ENCODE data around the gene OR7G1. TPM values are rescaled to one million over a fixed set of nuclear protein-coding genes. Genes with fewer than 3 reads are reported as not detected.

Gene OR7G1
- total RNA-seq, 1 experiment from 2014 or later = not detected

- no peak overlapping the region for H3K27ac ChIP-seq (ENCODE audit: insufficient read length, low read depth, low read length)
- H3K79me1 ChIP-seq (ENCODE audit: insufficient read depth, low read depth, low read length, poor library complexity, severe bottlenecking) = no peaks in the 10 kb centered on the region
- H2BK5ac ChIP-seq (ENCODE audit: insufficient read length, low read length) = no peak overlapping the region
- H3K4ac ChIP-seq (ENCODE audit: low read depth, low read length) = no peak overlapping the region
- H2BK15ac ChIP-seq (ENCODE audit: low read depth, low read length) = no peak overlapping the region
- H2BK20ac ChIP-seq (ENCODE audit: low read depth, low read length, poor library complexity, severe bottlenecking) = no peak overlapping the region
- no peak overlapping the region for H3K9ac ChIP-seq (ENCODE audit: extremely low read depth, insufficient read length, low read length)
- H4K91ac ChIP-seq (ENCODE audit: insufficient read length, low read depth, low read length) = no peak overlapping the region
- no peak overlapping the region for H3K18ac ChIP-seq (ENCODE audit: insufficient read length, low read depth, low read length)
- H3K27me3 Mint-ChIP-seq (ENCODE audit: low read depth) = peaks cover 11% of the 10 kb centered on the region
- no peak for TF ChIP-seq CTCF (conservative IDR thresholded peaks at IDR 0.05)
- no peak overlapping the region for H4K8ac ChIP-seq (replicated peaks; ENCODE audit: insufficient read length, low read depth, low read length)
- H4K20me1 ChIP-seq (ENCODE audit: control insufficient read depth, insufficient read depth, insufficient read length) = no peaks in the 10 kb centered on the region
- no peak overlapping the region for H3K56ac ChIP-seq (ENCODE audit: insufficient read length, low read depth, low read length)
- H3K27ac Mint-ChIP-seq = no peak overlapping the region
- no peak overlapping the region for H2BK120ac ChIP-seq (ENCODE audit: low read depth, low read length, poor library complexity, severe bottlenecking)
- H3K4me1 ChIP-seq (ENCODE audit: insufficient read depth, low read length) = no peaks in the 10 kb centered on the region
- H2AK5ac ChIP-seq (ENCODE audit: insufficient read length, low read length) = no peak overlapping the region
- no peaks in the 10 kb centered on the region for H3K79me2 ChIP-seq (ENCODE audit: insufficient read depth, low read length)
- H3K9me3 Mint-ChIP-seq = peaks cover 43 to 48% of the 10 kb centered on the region in 2 experiments
- no peak overlapping the region for H3K14ac ChIP-seq (ENCODE audit: insufficient read depth, low read length)
- no peak overlapping the region for H4K5ac ChIP-seq (ENCODE audit: insufficient read length, low read depth, low read length)
- H3K9me3 ChIP-seq (ENCODE audit: control insufficient read depth, low read depth, low read length) = no peaks in the 10 kb centered on the region
- WGBS (ENCODE audit: extremely low coverage, insufficient read length, low lambda C conversion rate) = no CpG with 5 or more reads among the region's 5 CpGs
- H3K23me2 ChIP-seq (ENCODE audit: insufficient read length, low read depth, low read length, poor library complexity, severe bottlenecking) = no peaks in the 10 kb centered on the region
- no peaks in the 10 kb centered on the region for H3K4me1 Mint-ChIP-seq
- no peak overlapping the region for H2AFZ ChIP-seq (ENCODE audit: low read length)
- H2BK12ac ChIP-seq (ENCODE audit: insufficient read length, low read depth, low read length) = no peak overlapping the region
- H3T11ph ChIP-seq (ENCODE audit: low read length) = no peak overlapping the region
- no peaks in the 10 kb centered on the region; a peak in 2 of 7 replicates for H3K36me3 Mint-ChIP-seq (ENCODE audit: insufficient read depth in 1 of 3, low read depth in 3 of 3)
- H3K4me2 ChIP-seq (ENCODE audit: insufficient read depth, insufficient read length, low read length) = no peak overlapping the region
- H3K4me3 Mint-ChIP-seq = no peak overlapping the region
- H3K27me3 ChIP-seq (ENCODE audit: insufficient read depth, low read length) = no peaks in the 10 kb centered on the region
- DNase-seq = no peak
- H3K23ac ChIP-seq (ENCODE audit: insufficient read length, low read depth, low read length) = no peak overlapping the region
These were observed 16.9 kb upstream of the OR7G1 start for GRCh38 chr19:9132422-9132821.
